ENCODE results near the gene ARHGAP18. TPM values are rescaled to one million over a fixed set of nuclear protein-coding genes. Genes with fewer than 3 reads are reported as not detected.

ARHGAP18 gene
- total and polyA plus RNA-seq, 8 donors, result 6.0 to 104 (median 30.2) TPM

GRCh38 chr6:129686941-129687627 is 22.9 kb downstream of the ARHGAP18 start:
- Histone ChIP-seq H3K4me1 (peaks cover 34 to 92% (median 58%) of the 10 kb centered on the region in 4 donors), H3K27me3 (no peaks in the 10 kb centered on the region), H3K9me3 (no peaks in the 10 kb centered on the region), H3K36me3 (no peaks in the 10 kb centered on the region), H3K27ac (peak overlapping the region in 4 of 5 donors; percentile 30 to 86 (median 62)), H3K4me3 (no peak overlapping the region)
- intact Hi-C loops (cut with DNase I; ENCODE audit: low total_unique reads), result no loop called here
- TF ChIP-seq POLR2AphosphoS5 (IDR thresholded peaks at IDR 0.05) (peak in 1 of 3 donors; percentile 31), CTCF (IDR thresholded peaks at IDR 0.05) (no peak)
- WGBS, 5 donors, result 72 to 77% (median 75%) methylated on average over 7 of the region's 7 CpGs
- no peak for DNase-seq

- Histone ChIP-seq H3K27me3 (no peaks in the 10 kb centered on the region), H3K27ac (peak overlapping the region in 4 of 5 donors; percentile 66 to 86 (median 78)), H3K36me3 (no peaks in the 10 kb centered on the region), H3K4me3 (no peak overlapping the region), H3K4me1 (peaks cover 34 to 90% (median 50%) of the 10 kb centered on the region in 4 donors), H3K9me3 (no peaks in the 10 kb centered on the region)
- DNase-seq, result no peak
- WGBS, 5 donors, result 70 to 85% (median 82%) methylated on average over 5 of the region's 5 CpGs
- intact Hi-C loops (cut with DNase I; ENCODE audit: low total_unique reads), result no loop called here
- TF ChIP-seq CTCF (IDR thresholded peaks at IDR 0.05) (no peak), POLR2AphosphoS5 (IDR thresholded peaks at IDR 0.05) (no peak), EP300 (IDR thresholded peaks at IDR 0.05) (no peak), POLR2A (IDR thresholded peaks at IDR 0.05) (no peak)
Measured at GRCh38 chr6:129685662-129686031, 24.3 kb downstream of the ARHGAP18 start.

- Histone ChIP-seq H3K9me3 (no peaks in the 10 kb centered on the region), H3K27ac (peak overlapping the region; percentile 48 to 86 (median 76)), H3K36me3 (no peaks in the 10 kb centered on the region), H3K27me3 (no peaks in the 10 kb centered on the region), H3K4me1 (peaks cover 34 to 92% (median 50%) of the 10 kb centered on the region in 4 donors), H3K4me3 (no peak overlapping the region)
- no peak for DNase-seq
- TF ChIP-seq CTCF (IDR thresholded peaks at IDR 0.05), result no peak
- no peak for TF ChIP-seq POLR2AphosphoS5 (IDR thresholded peaks at IDR 0.05)
- TF ChIP-seq EP300 (IDR thresholded peaks at IDR 0.05), result no peak
- TF ChIP-seq POLR2A (IDR thresholded peaks at IDR 0.05), result no peak
- 60 to 72% (median 69%) methylated on average over 8 of the region's 8 CpGs for WGBS, 5 donors
- intact Hi-C loops (cut with DNase I; ENCODE audit: low total_unique reads), result no loop called here
Measured at GRCh38 chr6:129684903-129685661, 24.9 kb downstream of the ARHGAP18 start.

GRCh38 chr6:129684323-129684884 is 25.6 kb downstream of the ARHGAP18 start:
- no peak for DNase-seq
- 42 to 65% (median 51%) methylated on average over 6 of the region's 6 CpGs for whole genome bisulfite sequencing, 5 donors
- no peaks in the 10 kb centered on the region for H3K9me3 ChIP-seq
- H3K27ac ChIP-seq, result peak overlapping the region; percentile 48 to 86 (median 76)
- intact Hi-C loops (cut with DNase I; ENCODE audit: low total_unique reads), result no loop called here
- peaks cover 31 to 92% (median 51%) of the 10 kb centered on the region in 4 donors for H3K4me1 ChIP-seq
- TF ChIP-seq POLR2AphosphoS5 (IDR thresholded peaks at IDR 0.05) (no peak), POLR2A (IDR thresholded peaks at IDR 0.05) (no peak), CTCF (IDR thresholded peaks at IDR 0.05) (no peak), EP300 (IDR thresholded peaks at IDR 0.05) (no peak)
- H3K36me3 ChIP-seq, result no peaks in the 10 kb centered on the region
- H3K4me3 ChIP-seq, result no peak overlapping the region
- no peaks in the 10 kb centered on the region for H3K27me3 ChIP-seq
